ENCODE data around the gene OR12D1. TPM values are rescaled to one million over a fixed set of nuclear protein-coding genes. Genes with fewer than 3 reads are reported as not detected.
"Not testable (repeated sequence)": the region's sequence is repeated elsewhere in the genome, so short reads cannot be mapped to it uniquely, and the experiment has no call there.

The OR12D1 gene
- total and polyA plus RNA-seq, 2 experiments from 2014 or later = not detected

- TF ChIP-seq EZH2phosphoT487 (IDR thresholded peaks at IDR 0.05; ENCODE audit: insufficient read depth, low read depth) (no peak), EZH2 (IDR thresholded peaks at IDR 0.05; ENCODE audit: insufficient read depth, poor library complexity, severe bottlenecking) (no peak)
- no peak overlapping the region for H3K4me3 ChIP-seq
- H3K9ac ChIP-seq = no peak overlapping the region
- WGBS, 2 experiments (ENCODE audit: low coverage in 1 of 2, low lambda C conversion rate in 2 of 2, missing lambda C conversion rate in 2 of 2) = 2 to 3% methylated on average over 2 of the region's 2 CpGs
- no peaks in the 10 kb centered on the region for H3K79me2 ChIP-seq (ENCODE audit: insufficient read depth)
- no peak overlapping the region for H3K27ac ChIP-seq
- H3K27me3 ChIP-seq (replicated peaks; ENCODE audit: insufficient read depth) = no peaks in the 10 kb centered on the region
- no peak overlapping the region for H2AFZ ChIP-seq
- H3K4me1 ChIP-seq (ENCODE audit: insufficient read depth) = no peaks in the 10 kb centered on the region
- no peak for DNase-seq
- no peaks in the 10 kb centered on the region for H3K36me3 ChIP-seq (ENCODE audit: low read depth)
- H3K9me2 ChIP-seq (ENCODE audit: insufficient read depth) = no peaks in the 10 kb centered on the region
- H3K9me3 ChIP-seq (ENCODE audit: low read depth) = no peaks in the 10 kb centered on the region
- in situ Hi-C loops (cut with MboI) = no loop called here
- H4K20me1 ChIP-seq (ENCODE audit: insufficient read depth) = no peaks in the 10 kb centered on the region
- no peaks in the 10 kb centered on the region for H3F3A ChIP-seq (ENCODE audit: insufficient read depth)
- no peak overlapping the region for H3K4me2 ChIP-seq (ENCODE audit: unreplicated experiment)
Measured at GRCh38 chr6:29424575-29424974, 9.8 kb downstream of the OR12D1 start.

- Histone ChIP-seq H3K36me3 (ENCODE audit: low read depth) (no peaks in the 10 kb centered on the region), H3K27ac (no peak overlapping the region), H3K4me2 (ENCODE audit: unreplicated experiment) (no peak overlapping the region), H3K4me1 (ENCODE audit: insufficient read depth) (no peaks in the 10 kb centered on the region), H3K9me2 (ENCODE audit: insufficient read depth) (no peaks in the 10 kb centered on the region), H3F3A (ENCODE audit: insufficient read depth) (no peaks in the 10 kb centered on the region), H4K20me1 (ENCODE audit: insufficient read depth) (no peaks in the 10 kb centered on the region), H3K9ac (no peak overlapping the region), H3K4me3 (no peak overlapping the region), H3K27me3 (replicated peaks; ENCODE audit: insufficient read depth) (no peaks in the 10 kb centered on the region), H3K79me2 (ENCODE audit: insufficient read depth) (no peaks in the 10 kb centered on the region), H3K9me3 (ENCODE audit: low read depth) (no peaks in the 10 kb centered on the region), H2AFZ (no peak overlapping the region)
- 0 to 4% methylated on average over 1 of the region's 1 CpG for WGBS, 2 experiments (ENCODE audit: low coverage in 1 of 2, low lambda C conversion rate in 2 of 2, missing lambda C conversion rate in 2 of 2)
- in situ Hi-C loops (cut with MboI) = no loop called here
- no peak for DNase-seq
- no peak for TF ChIP-seq EZH2 (IDR thresholded peaks at IDR 0.05; ENCODE audit: insufficient read depth, poor library complexity, severe bottlenecking)
- TF ChIP-seq EZH2phosphoT487 (IDR thresholded peaks at IDR 0.05; ENCODE audit: insufficient read depth, low read depth) = no peak
Measured at GRCh38 chr6:29425075-29425474, 10.3 kb downstream of the OR12D1 start.

DNA sequence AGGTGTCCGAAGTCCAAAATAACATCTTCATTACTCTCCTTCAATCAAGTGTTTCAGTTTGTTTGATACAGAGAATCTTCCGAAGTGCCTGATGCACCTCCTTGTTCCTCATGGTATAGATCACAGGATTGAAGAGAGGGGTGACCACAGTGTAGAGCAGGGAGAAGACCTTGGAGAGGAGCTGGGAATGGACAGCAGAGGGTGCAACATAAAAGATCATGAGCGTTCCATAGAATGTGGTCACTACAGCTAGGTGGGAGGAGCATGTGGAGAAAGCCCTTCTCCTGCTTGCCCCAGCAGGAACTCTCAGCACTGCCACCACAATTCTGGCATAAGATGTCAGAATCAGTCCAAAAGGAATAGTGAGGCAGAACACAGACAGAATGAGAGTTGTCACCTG, 11.9 kb downstream of the OR12D1 start:
- Histone ChIP-seq H3K9me3 (ENCODE audit: low read depth) (no peaks in the 10 kb centered on the region), H3K27me3 (replicated peaks; ENCODE audit: insufficient read depth) (no peaks in the 10 kb centered on the region), H3K4me2 (ENCODE audit: unreplicated experiment) (no peak overlapping the region), H3K27ac (no peak overlapping the region), H3K79me2 (ENCODE audit: insufficient read depth) (no peaks in the 10 kb centered on the region), H3K36me3 (ENCODE audit: low read depth) (no peaks in the 10 kb centered on the region), H4K20me1 (ENCODE audit: insufficient read depth) (no peaks in the 10 kb centered on the region), H3F3A (ENCODE audit: insufficient read depth) (no peaks in the 10 kb centered on the region), H2AFZ (no peak overlapping the region), H3K4me1 (ENCODE audit: insufficient read depth) (no peaks in the 10 kb centered on the region), H3K4me3 (no peak overlapping the region), H3K9ac (no peak overlapping the region), H3K9me2 (ENCODE audit: insufficient read depth) (no peaks in the 10 kb centered on the region)
- in situ Hi-C loops (cut with MboI) = no loop called here
- no peak for TF ChIP-seq EZH2phosphoT487 (IDR thresholded peaks at IDR 0.05; ENCODE audit: insufficient read depth, low read depth)
- TF ChIP-seq EZH2 (IDR thresholded peaks at IDR 0.05; ENCODE audit: insufficient read depth, poor library complexity, severe bottlenecking) = no peak
- WGBS, 2 experiments (ENCODE audit: low coverage in 1 of 2, low lambda C conversion rate in 2 of 2, missing lambda C conversion rate in 2 of 2) = 18 to 24% methylated on average over 3 of the region's 3 CpGs
- no peak for DNase-seq

- in situ Hi-C loops (cut with MboI); H3K9me2 ChIP-seq (ENCODE audit: insufficient read depth); H3K9me3 ChIP-seq (ENCODE audit: low read depth); DNase-seq; H4K20me1 ChIP-seq (ENCODE audit: insufficient read depth); H3K79me2 ChIP-seq (ENCODE audit: insufficient read depth); H3K4me2 ChIP-seq (ENCODE audit: unreplicated experiment); H3K36me3 ChIP-seq (ENCODE audit: low read depth); H3F3A ChIP-seq (ENCODE audit: insufficient read depth); H3K9ac ChIP-seq; H3K27me3 ChIP-seq (replicated peaks; ENCODE audit: insufficient read depth); H3K4me3 ChIP-seq; H3K4me1 ChIP-seq (ENCODE audit: insufficient read depth); H3K27ac ChIP-seq; H2AFZ ChIP-seq: not testable (repeated sequence)
- WGBS, 2 experiments (ENCODE audit: low coverage in 1 of 2, low lambda C conversion rate in 2 of 2, missing lambda C conversion rate in 2 of 2) = 57 to 68% methylated on average over 18 of the region's 18 CpGs
Measured at GRCh38 chr6:29436730-29437129, 22.0 kb downstream of the OR12D1 start.

- Histone ChIP-seq H3K4me1 (ENCODE audit: insufficient read depth) (no peaks in the 10 kb centered on the region), H3K9me2 (ENCODE audit: insufficient read depth) (no peaks in the 10 kb centered on the region), H3K9ac (no peak within 1 kb of the TSS), H2AFZ (no peak within 1 kb of the TSS), H3K79me2 (ENCODE audit: insufficient read depth) (no peaks in the 10 kb centered on the region), H3K4me3 (no peak within 1 kb of the TSS), H3K27ac (no peak within 1 kb of the TSS), H3K4me2 (ENCODE audit: unreplicated experiment) (no peak within 1 kb of the TSS), H3K27me3 (replicated peaks; ENCODE audit: insufficient read depth) (no peaks in the 10 kb centered on the region), H4K20me1 (ENCODE audit: insufficient read depth) (no peaks in the 10 kb centered on the region), H3F3A (ENCODE audit: insufficient read depth) (no peaks in the 10 kb centered on the region), H3K9me3 (ENCODE audit: low read depth) (no peaks in the 10 kb centered on the region), H3K36me3 (ENCODE audit: low read depth) (no peaks in the 10 kb centered on the region)
- DNase-seq = no peak
- in situ Hi-C loops (cut with MboI) = no loop called here
- TF ChIP-seq EZH2 (IDR thresholded peaks at IDR 0.05; ENCODE audit: insufficient read depth, poor library complexity, severe bottlenecking) (no peak), EZH2phosphoT487 (IDR thresholded peaks at IDR 0.05; ENCODE audit: insufficient read depth, low read depth) (no peak)
Measured at GRCh38 chr6:29439006-29439405, 24.3 kb downstream of the OR12D1 start, which contains the start of gene OR10C1. OR10C1 (plus strand) TSS chr6:29439306; CDS start chr6:29440016, 710 bp downstream.

Measured in GM23248 (cell line).